ENCODE data around the gene ADAM22.

GRCh38 chr7:88223265-88223664 is 289.2 kb downstream of the ADAM22 start:
- TF ChIP-seq POLR2A (IDR thresholded peaks at IDR 0.05), result no peak
- no peak for TF ChIP-seq CTCF (IDR thresholded peaks at IDR 0.05)
